DMS153 (cell line): ENCODE measurements around the gene AARS2.

ENCODE experiments used
- DNase-seq: peaks from one replicate; lab custom pipeline; 2025; lab: John Stamatoyannopoulos, UW

Gene AARS2

DNA sequence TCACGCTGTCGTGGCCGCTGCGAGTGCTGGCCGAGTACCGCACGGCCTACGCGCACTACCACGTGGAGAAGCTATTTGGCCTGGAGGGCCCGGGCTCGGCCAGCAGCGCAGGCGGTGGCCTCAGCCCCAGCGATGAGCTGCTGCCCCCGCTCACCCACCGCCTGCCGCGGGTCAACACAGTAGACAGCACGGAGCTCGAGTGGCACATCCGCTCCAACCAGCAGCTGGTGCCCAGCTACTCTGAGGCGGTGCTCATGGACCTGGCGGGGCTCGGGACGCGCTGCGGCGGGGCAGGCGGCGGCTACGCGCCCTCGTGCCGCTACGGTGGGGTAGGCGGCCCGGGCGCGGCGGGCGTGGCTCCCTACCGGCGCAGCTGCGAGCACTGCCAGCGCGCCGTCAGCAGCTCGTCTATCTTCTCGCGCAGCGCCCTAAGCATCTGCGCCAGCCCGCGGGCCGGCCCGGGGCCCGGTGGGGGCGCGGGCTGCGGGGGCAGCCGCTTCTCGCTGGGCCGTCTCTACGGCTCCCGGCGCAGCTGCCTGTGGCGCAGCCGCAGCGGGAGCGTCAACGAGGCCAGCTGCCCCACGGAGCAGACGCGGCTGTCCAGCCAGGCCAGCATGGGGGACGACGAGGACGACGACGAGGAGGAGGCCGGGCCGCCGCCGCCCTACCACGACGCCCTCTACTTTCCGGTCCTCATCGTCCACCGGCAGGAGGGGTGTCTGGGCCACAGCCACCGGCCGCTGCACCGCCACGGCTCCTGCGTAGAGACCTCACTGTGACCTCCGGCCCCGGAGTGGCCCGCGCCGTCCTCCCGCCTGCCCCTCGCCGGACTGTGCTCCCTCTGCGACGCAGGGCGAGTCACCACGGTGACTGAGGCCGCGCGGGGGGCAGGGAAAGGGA lies 37.1 kb downstream of the AARS2 start:
- no peak for DNase-seq

DNA sequence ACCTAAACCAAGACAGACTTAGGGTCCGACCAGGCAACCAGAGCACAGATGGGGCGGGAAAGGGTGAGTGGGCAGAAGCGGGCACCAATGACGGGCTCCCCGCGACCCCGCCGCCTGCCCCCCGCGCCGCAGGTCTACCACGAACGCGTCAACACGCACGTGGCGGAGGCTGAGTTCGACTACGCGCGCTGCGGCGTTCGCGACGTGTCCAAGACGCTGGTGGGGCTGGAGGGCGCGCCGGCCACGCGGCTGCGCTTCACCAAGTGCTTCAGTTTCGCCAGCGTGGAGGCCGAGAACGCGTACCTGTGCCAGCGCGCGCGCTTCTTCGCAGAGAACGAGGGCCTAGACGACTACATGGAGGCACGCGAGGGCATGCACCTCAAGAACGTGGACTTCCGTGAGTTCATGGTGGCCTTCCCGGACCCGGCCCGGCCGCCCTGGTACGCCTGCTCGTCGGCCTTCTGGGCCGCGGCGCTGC lies 37.8 kb downstream of the AARS2 start:
- no peak for DNase-seq

DNA sequence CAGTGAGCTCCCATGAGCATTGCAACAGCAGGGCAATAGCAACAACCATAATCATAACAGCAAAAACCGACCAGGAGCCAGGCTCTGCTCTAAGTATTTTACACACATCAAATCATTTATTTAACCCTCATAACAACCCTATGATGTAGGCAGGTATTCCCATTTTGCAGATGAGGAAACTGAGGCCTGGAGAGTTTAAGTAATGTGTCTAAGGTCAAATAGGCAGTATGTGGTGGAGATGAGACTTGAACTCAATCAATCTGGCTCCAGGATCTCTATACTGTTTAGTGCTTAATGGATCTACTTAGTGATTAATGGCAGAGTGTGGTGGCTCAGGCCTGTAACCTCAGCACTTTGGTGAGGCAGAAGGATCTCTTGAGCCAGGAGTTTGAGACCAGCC lies 39.5 kb downstream of the AARS2 start:
- DNase-seq: no peak

DNA sequence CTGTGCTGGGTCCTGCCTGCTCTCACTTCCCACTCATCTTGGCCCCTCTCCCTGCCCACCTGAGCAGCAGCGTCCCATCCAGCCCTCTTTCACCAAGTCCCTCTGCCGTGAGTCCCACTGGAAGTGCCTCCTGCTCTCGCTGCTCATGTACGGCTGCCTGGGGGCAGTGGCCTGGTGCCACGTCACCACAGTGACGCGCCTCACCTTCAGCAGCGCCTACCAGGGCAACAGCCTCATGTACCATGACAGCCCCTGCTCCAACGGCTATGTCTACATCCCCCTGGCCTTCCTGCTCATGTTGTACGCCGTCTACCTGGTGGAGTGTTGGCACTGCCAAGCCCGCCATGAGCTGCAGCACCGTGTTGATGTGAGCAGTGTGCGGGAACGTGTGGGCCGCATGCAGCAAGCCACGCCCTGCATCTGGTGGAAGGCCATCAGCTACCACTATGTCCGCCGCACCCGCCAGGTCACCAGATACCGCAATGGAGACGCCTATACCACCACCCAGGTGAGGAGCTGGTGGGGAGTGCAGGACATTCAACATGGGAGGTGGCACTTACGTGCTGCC lies 40.1 kb downstream of the AARS2 start:
- no peak for DNase-seq

DNA sequence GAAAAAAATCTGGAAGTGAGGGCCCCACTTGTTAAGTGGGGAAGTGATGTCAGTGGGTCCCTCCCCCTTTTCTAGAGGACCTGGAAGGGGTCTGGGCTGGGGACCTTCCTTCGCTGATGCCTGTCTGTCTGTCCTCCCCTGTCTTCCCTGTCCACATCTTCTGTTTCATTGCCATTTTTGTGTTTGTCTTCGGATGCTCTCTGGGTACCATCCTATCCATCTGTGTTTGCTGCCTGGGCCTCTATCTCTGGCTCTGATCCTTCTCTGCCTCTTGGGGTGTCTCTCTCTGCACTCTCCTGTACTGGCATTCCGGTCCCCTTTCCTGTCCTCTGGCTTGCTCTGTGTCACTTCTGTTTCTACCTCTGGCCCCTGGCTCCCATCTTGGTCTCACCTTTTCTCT lies 40.6 kb downstream of the AARS2 start:
- no peak for DNase-seq

DNA sequence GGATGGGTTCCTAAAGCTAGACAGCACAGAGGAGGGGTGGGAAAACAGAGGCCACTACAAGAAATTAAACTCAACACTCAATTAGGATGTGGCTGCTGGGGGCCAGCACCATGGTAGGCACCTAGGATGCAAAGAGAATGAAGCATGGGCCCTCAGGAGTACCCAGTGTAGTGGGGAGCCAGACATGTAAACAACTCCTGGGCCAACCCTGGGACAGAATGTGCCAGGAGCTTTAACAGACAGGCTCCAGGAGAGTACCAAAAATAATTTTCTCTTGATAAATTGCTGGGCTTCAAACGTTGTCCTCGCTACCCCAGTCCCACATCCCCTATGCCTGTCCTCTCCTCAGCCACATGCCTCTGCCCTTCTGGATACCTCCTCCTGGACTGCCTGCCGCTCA lies 41.2 kb downstream of the AARS2 start:
- DNase-seq: no peak

DNA sequence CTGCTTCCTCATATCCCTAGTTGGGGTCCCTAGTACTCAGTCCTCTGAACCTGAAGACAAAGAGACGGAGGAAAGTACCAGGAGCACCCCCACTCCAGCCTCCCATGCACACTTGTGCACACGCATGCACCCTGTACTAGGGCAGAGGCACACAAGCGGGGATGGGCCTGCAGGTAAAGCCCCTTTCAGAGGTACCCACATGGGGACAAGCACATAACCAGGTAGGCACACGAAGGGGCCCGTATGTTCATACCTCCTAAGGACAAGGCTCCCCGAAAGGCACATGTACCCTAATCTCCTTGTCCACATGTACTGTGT lies 41.8 kb downstream of the AARS2 start:
- DNase-seq: no peak

DNA sequence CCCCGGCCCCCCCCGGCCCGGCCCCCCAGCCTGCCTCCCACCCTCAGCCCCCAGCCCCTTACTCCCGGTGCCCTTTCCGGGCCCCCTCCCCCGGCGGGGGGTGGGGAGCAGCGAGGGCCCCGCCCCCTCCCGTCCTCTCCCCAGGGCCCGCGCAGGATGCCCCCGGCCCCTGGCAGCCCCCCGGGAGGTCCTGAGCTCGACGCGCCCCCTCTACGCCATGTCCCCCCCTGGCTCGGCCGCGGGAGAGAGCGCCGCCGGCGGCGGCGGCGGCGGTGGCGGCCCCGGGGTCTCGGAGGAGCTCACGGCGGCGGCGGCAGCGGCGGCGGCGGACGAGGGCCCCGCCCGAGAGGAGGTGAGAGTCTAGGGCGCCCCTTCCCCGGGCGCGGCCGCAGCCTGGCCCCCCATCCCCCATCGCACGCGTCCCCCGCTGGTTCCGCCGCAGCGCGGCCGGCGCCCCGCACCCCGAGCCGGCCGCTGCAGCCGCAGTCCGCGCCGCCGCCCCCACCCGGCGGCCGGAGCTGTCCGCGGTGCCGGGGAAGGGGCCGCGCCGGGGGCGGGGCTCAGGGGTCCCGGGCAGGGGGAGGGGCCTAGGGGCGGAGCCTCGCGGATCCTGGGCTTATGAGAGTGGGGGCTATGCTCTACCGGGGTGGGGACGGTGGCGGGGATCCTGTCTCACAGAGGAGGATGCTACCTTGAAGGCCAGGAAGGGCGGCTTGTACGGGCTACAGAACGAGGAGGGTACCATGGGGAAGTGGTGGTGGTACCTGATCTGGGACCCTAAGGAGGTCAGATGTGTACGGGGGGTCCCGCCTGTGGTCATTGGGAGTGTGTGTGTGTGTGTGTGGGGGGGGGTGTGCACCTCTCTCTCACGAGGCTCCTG lies 42.4 kb downstream of the AARS2 start:
- DNase-seq: no peak

DNA sequence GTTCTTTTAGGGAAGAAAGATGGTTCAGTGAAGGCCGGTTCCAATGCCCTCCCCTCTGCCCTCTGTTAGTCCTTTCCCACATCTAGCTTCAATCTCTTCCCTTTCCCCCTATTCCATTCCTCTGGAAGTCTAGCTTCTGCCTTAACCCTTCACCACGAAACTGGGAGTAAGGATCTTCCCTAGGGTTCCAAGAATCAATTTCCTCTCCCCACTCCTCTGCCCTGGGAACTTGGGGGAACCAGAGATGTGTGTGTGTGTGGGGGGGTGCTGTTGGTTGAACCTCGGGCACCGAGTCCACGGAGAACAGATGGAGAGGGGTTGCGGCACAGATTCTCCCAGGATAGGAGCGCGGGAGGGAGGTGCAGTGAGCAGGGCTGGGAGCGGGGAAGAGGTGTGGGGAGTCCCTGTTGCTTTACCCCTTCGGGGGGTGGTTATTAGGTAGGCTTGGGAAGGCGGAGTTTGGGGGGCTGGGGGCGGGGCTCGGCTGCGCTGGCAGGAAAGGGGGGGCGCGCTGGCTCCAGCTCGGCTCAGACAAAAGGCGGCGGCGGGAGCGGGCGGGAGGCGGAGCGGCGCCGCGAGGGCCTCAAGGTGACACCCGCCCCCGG lies 43.1 kb downstream of the AARS2 start, which contains the start of gene TMEM151B:
TSS of gene TMEM151B (plus strand) at position 530 of the 605 bp plus-strand sequence. CDS start 293 bp downstream, outside the sequence.
- DNase-seq: no peak

DNA sequence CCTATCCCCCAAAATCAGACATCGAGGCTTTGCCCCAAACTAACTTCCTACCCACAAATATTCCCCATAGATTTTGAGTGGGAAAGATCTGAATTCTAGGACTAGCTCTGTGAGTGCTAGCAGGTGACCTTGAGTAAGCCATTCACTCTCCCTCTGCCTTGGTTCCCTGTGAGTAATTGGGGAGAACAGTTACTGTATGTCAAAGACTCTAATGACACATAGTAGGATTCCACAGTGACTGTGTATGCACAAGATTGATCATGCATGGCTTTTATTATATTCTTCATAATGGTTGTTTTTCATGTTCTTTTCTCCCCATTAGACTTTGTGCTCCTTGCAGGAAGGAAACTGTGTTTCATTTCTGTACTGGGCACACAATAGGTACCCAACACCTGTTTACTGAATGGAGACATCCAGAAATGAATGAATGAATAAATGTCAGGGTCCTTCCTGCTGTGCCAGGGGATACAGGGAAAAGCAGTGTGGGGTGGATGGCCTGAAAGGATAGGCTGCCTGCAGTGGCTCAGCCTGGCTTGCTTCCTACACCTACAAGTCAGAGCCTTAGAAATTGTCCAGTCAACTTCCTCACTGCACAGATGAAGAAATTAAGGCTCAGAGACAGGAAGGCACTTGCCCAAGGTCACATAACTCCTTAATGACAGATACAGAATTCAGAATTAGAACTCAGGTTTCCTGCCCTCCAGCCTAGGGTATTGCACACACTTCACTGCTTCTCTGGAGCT lies 43.8 kb downstream of the AARS2 start:
- no peak for DNase-seq

DNA sequence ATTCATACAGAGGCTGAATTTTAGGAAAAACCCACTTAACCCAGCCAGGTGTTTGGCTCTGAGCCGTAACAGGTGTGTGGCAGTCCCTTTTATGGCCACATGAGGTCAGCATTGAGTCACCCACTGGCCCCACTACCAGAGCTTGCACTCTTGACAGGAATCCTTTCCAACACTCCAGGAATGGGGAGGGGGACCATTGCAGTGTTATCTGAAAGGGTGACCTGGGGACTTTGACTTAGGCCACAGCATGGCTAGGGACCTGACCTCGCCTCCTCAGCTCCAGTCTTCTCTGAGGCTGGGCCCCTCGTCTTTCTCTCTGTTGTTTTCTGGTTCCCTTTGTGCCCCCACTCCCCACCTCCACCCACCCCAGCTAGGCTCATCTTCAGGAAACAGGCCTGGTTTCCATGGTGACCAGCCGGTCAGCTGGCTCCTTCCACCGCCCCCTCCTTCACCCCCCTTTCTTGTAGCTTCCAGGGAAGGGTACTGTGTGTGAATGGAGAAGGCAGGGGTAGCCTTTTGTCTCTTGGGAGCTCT lies 45.0 kb downstream of the AARS2 start:
- DNase-seq: peak; percentile 34

DNA sequence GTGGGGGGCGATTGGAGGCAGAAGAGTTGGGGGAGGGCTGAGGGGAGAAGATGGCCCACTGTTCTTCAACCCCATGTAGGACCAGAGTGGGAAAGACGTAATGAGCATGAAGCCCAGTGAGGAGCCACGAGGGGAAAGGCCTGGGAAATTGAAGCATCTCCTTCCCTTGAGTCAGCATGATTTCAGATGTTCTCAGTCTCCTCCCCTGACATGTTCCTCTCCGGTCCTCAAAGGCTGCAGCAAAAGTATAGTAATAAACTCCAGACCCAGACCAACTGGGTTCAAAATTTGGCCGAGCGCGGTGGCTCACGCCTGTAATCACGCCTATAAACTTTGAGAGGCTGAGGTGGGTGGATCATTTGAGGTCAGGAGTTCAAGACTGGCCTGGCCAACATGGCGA lies 45.9 kb downstream of the AARS2 start:
- DNase-seq: no peak

DNA sequence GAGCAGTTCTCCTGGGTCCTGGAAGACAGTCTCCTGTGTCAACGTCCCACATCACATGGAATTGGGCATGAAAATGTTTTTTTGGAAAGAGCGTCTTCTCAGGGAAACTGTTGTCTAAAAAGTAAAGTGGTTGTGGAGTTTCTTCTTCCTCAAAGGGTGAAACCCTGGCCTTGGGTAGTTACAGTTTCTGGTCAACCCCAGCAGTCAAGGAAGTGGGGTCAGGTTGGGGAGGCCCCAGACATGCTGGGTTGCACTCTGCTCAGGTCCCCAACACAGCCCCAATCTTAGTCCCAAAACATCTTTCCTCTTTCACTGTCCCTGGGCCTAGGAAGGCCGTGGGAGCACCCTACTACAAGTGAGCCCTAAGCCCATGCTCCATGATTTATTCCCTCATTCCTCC lies 46.8 kb downstream of the AARS2 start:
- no peak for DNase-seq

DNA sequence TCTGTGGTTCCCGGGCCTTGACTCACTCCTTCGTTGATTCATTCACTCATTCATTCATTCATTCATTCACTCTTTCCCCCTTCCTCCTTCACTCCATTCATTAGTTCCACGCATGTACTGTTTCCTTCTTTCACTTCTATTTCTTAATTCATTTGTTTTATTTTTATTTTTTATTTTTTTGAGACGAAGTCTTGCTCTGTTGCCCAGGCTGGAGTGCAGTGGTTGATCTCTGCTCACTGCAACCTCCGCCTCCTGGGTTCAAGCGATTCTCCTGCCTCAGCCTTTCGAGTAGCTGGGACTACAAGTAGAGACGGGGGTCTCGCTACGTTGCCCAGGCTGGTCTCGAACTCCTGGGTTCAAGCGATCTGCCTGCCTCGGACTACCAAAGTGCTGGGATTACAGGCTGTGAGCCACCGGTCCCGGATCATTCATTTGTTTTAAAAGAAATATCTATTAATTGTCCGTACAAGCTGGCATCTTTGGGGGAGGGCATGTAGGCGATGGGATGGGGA lies 47.4 kb downstream of the AARS2 start:
- DNase-seq: no peak

DNA sequence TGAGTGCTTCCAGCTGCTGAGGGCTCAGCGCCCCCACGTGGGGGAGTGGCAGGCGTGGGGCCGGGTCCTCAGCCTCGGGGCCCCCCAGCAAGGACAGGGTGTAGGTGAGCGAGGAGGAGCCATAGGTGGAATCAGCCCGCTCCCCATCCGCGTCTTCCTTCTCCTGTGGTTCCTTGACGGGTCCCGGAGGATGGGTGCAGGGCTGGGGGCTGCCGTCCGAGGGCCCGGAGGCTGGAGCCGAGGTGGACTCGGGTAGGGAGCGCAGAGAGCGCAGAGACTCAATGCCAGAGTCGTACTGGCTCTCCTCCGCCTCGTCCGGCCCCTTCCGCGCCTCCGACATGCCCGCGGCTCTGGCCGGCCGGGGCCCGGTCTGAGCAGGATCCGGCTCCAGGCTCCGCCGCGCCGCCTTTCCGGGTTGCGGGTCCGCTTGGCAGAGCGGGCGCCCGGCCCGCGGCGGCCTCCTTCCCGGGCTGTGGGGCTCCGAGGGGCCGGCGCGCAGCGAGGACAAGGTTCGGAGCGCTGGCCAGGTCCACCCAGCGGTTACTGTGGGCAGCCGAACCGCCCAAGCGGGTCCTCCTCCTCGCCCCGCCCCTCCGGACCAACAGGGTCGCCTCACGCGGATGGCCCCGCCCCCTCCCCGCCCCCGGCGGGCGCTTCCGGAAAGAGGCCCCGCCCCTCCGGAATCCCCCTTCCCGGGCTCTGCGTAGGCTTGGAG lies 48.0 kb downstream of the AARS2 start, which contains the start of gene NFKBIE:
TSS of gene NFKBIE (minus strand) at position 545 of the 715 bp plus-strand sequence. CDS start at position 340, 205 bp downstream.
- peak; percentile 60 for DNase-seq

DNA sequence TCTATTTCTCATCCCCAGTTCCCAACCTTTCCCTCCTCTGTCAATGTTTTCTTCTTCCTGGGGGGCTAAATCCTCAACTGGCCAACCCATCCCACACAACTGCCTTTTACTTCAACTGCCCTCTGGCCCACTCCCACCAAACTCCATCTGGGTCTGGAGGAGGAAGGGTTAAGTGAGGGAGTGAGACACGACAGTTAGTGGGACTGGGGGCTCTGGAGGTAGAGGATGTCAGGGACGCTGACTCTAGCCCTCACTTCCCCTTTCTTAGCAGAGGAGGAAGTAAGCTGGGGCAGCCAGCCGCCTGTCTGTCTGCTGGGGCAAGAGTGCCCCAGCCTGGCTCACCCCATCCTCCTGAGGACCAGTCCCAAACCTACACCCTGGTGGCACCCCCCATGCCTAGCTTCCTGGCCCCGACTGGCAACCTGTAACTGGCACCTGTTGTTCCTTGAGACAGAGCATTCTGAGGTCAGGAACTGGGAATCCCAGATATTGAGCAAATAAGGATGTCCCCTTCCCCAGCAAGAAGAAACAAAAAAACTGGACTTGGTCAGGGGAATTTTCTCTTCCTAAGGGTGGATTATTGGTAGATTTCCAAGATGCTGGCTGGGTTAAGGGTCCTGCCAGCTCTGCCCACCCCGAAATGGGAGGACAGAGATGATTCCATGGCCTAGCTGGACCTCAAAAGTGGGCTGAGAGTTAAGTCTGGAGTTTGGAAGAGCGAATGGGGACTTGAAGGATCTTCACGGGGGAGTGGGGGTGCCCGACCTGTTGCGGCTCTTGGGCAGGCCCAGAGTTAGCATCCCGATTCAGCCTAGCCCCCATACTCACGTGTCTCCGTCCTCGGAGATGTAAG lies 48.8 kb downstream of the AARS2 start:
- DNase-seq: no peak

DNA sequence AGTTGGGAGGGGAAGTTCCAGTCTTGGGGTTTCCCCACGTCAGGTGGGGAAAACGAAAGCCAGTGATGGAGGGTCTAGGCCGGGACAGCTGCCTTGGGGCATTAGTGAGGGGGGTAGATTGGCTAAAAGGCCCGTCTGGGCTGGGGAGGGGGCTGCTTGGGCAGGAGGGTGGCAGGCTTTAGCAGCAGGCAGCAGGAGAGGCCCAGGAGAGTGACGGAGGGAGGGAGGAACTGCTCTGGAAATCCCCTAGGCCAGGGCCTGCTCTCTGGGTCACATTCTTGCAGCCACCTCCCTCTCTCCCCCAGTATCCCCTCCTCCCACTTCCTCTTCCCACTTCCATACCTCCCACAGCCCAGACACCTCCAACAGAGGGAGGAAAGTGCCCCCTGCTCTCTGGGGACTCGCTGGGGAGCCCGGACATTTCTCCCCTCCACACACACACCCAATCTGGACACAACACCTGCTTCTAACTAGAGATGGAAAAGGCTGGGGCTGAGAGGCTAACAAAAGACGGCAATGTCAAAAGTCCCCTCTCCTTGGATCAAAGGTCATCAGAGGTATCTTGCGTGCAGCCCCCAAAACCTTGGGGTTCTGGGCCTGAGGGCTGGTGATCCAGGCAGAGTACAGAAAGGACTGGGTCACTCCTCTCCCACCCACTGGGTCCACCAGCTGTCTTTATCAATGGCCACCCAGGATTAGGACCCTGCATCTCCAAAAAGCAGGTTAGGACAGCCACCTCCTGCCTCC lies 49.6 kb downstream of the AARS2 start:
- no peak for DNase-seq
